ENCODE results near the gene TRAPPC5. TPM values are rescaled to one million over a fixed set of nuclear protein-coding genes. Genes with fewer than 3 reads are reported as not detected.
A peak's percentile ranks its signal among the peaks of the same experiment; 100 is the strongest.

TRAPPC5 gene
- total RNA-seq, 1 donor = 25.5 TPM

GRCh38 chr19:7699003-7699402 lies 18.4 kb downstream of the TRAPPC5 start:
- H3K4me3 ChIP-seq (ENCODE audit: low read length) = peak overlapping the region; percentile 16
- H3K27me3 ChIP-seq (ENCODE audit: insufficient read depth, low read length) = no peaks in the 10 kb centered on the region
- no peaks in the 10 kb centered on the region for H3K9me3 ChIP-seq (ENCODE audit: low read depth, low read length)
- H3K4me1 ChIP-seq (ENCODE audit: insufficient read depth, low read length) = peaks cover 67% of the 10 kb centered on the region

DNA sequence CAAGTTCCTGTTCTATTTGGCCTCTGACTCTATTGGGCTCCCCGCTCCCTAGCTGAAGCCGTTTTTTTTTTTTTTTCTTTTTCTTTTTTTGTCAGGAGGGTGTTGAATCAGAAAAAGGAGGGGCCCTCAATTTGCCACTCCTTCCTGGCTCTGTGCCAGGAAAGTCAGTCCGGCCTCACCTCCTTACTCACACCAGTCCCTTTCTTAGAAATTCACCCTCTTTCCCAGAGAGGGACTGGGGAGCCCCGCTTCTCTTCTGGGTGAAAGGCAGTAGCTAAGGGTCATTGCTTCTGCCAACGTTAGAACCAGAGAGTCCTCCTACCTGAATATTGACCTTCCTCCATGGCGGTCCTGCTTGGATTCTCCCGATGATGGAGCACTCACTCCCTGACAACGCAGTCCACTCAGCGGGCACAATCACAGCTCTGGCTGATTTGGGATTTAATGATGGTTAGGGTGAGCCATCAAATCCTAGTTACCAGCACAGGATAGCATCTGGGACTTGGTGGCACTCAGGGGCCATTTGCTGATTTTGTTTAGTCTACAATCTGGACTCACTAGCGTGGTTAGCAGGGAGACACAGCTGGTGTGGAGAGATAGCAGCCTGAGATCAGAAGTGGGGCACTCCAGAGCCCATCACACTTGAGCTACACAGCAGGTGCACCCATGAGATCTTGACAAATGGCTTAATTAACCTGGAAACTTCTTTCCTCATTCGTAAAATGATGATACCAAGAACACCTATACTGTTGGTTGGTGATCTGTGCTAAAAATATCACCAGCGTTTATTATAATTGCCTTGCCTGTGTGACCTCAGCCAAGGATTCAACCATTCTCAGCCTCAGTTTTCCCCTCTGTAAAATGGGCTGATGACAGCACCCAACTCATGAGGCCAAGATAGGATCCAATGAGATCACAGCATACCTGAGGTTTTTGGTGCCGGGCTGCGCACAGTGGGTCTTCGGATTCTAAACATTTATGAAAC lies 19.1 kb downstream of the TRAPPC5 start:
- Histone ChIP-seq H3K4me1 (ENCODE audit: insufficient read depth, low read length) (peaks cover 67% of the 10 kb centered on the region), H3K9me3 (ENCODE audit: low read depth, low read length) (no peaks in the 10 kb centered on the region), H3K27me3 (ENCODE audit: insufficient read depth, low read length) (no peaks in the 10 kb centered on the region), H3K4me3 (ENCODE audit: low read length) (no peak overlapping the region)

DNA sequence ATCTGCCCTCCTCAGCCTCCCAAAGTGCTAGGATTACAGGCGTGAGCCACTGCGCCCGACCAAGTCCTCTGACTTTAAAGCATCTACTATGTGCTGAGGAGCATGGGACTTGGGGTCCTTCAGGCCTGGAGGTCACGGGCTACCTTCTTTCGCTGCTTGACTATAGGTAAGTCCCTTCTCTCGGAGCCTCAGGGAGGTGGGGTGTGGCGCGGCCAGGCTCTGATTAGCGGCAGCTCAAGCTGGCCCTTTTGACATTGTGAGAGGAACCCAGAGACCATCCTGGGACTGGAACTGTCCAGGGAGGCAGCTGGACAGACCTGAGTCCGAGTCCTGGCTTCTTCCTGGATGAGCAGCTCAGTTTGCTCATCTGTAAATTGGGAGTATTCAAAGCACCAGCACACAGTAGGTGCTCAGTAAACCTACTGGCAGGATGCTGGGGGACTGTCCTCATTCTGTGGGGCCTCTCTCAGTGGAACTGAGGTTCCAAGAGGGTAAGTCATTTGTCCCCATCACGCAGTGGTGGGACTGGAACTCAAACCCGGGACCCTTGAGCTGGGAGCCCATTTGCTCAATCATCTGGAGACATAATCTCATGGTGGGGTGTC lies 20.5 kb downstream of the TRAPPC5 start:
- H3K9me3 ChIP-seq (ENCODE audit: low read depth, low read length) = no peaks in the 10 kb centered on the region
- no peaks in the 10 kb centered on the region for H3K27me3 ChIP-seq (ENCODE audit: insufficient read depth, low read length)
- H3K4me3 ChIP-seq (ENCODE audit: low read length) = peak overlapping the region; percentile 12
- H3K4me1 ChIP-seq (ENCODE audit: insufficient read depth, low read length) = peaks cover 75% of the 10 kb centered on the region

DNA sequence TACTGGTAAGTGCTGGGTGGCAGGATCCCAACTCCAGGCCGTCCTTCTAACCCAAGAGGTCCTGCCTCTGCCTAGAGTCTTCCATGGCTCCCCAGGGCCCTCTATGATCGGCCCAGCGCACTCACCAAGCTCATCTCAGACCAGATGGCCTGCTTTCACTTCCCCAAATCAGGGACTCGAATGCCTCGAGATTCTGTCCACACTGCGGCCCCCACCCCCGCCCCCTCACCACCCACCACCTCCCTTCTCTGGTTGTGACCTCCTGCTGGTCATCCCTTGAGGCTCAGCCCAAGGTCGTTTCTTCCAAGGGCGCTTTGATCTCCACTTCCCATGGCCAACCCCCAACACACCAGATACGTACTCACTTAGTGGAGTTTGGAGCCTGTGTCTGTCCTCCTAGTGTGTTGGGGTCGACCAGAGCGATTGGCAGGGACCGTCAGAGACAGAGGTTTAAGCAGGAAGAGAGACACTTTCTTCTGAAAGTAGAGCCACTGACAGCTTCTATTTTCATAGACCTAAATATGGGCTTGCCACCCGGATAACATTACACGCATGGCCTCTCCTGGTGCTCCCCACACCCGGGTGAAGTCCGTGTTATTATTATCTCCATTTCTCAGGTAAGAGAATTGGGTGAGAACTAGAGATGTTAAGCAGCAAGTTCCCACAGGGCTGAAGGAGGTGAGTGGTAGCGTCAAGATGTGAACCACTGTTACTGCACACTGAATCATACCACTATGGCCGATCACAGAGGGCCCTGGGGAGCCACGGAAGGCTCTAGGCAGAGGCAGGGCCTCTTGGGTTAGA lies 21.2 kb downstream of the TRAPPC5 start, which contains the start of gene FCER2:
TSS of gene FCER2 (minus strand) at position 478 of the 804 bp plus-strand sequence. CDS start 2,371 bp downstream, outside the sequence.
- peak within 1 kb of the TSS; percentile 12 for H3K4me3 ChIP-seq (ENCODE audit: low read length)
- H3K4me1 ChIP-seq (ENCODE audit: insufficient read depth, low read length) = peaks cover 82% of the 10 kb centered on the region
- no peaks in the 10 kb centered on the region for H3K9me3 ChIP-seq (ENCODE audit: low read depth, low read length)
- H3K27me3 ChIP-seq (ENCODE audit: insufficient read depth, low read length) = no peaks in the 10 kb centered on the region

DNA sequence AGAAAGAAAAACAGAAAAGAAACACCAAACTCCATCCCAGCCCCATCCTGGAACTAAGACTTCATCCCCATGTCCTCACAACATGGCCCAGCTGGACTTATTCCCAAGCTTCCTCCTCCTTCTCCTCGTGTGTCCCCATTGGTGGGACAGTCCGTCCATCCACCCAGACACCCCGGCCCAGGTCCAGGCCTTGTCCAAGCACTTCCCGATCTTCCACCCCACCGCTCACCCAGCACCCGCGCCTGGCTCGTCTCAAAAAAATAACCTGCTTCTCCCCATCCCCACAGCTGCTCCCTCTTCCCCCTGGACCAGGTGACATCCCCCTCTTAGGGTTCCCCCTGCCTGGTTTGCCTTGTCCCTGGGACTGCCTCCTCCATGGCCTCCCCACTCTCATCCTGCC lies 22.7 kb downstream of the TRAPPC5 start:
- Histone ChIP-seq H3K4me1 (ENCODE audit: insufficient read depth, low read length) (peaks cover 88% of the 10 kb centered on the region), H3K27me3 (ENCODE audit: insufficient read depth, low read length) (no peaks in the 10 kb centered on the region), H3K9me3 (ENCODE audit: low read depth, low read length) (no peaks in the 10 kb centered on the region), H3K4me3 (ENCODE audit: low read length) (no peak overlapping the region)

GRCh38 chr19:7704280-7705060 lies 23.8 kb downstream of the TRAPPC5 start:
- Histone ChIP-seq H3K9me3 (ENCODE audit: low read depth, low read length) (no peaks in the 10 kb centered on the region), H3K4me1 (ENCODE audit: insufficient read depth, low read length) (peaks cover 87% of the 10 kb centered on the region), H3K27me3 (ENCODE audit: insufficient read depth, low read length) (no peaks in the 10 kb centered on the region), H3K4me3 (ENCODE audit: low read length) (no peak overlapping the region)

GRCh38 chr19:7705387-7706187 lies 25.0 kb downstream of the TRAPPC5 start:
- peaks cover 92% of the 10 kb centered on the region for H3K4me1 ChIP-seq (ENCODE audit: insufficient read depth, low read length)
- H3K4me3 ChIP-seq (ENCODE audit: low read length) = no peak overlapping the region
- no peaks in the 10 kb centered on the region for H3K9me3 ChIP-seq (ENCODE audit: low read depth, low read length)
- no peaks in the 10 kb centered on the region for H3K27me3 ChIP-seq (ENCODE audit: insufficient read depth, low read length)

- Histone ChIP-seq H3K27me3 (ENCODE audit: insufficient read depth, low read length) (no peaks in the 10 kb centered on the region), H3K9me3 (ENCODE audit: low read depth, low read length) (no peaks in the 10 kb centered on the region), H3K4me3 (ENCODE audit: low read length) (no peak overlapping the region), H3K4me1 (ENCODE audit: insufficient read depth, low read length) (peaks cover 92% of the 10 kb centered on the region)
Measured at GRCh38 chr19:7706188-7706954, 25.7 kb downstream of the TRAPPC5 start.

DNA sequence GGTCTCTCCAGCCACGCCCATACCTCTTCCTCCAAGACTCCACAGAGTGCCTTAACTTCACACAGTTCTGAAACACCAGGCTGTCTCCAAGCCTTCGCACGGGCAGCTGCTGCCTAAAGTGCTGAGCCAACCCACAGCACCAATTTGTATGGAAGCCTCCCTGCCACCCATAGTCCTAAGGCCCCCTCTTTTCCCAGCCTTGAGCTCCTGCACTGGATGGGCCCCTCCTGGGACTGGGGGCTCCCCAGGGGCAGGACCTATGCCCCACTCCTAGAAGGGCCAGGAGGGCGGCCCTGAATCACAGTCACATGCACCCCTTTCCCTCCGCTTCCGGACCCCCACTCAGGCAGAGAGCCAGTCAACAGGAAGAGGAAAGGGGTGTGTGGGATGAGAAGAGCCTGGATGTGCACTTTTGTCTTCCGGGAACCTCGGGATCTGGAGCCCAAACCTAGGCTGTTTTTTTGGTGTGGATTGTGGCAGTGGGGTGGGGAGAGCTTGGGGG lies 26.4 kb downstream of the TRAPPC5 start:
- peaks cover 87% of the 10 kb centered on the region for H3K4me1 ChIP-seq (ENCODE audit: insufficient read depth, low read length)

DNA sequence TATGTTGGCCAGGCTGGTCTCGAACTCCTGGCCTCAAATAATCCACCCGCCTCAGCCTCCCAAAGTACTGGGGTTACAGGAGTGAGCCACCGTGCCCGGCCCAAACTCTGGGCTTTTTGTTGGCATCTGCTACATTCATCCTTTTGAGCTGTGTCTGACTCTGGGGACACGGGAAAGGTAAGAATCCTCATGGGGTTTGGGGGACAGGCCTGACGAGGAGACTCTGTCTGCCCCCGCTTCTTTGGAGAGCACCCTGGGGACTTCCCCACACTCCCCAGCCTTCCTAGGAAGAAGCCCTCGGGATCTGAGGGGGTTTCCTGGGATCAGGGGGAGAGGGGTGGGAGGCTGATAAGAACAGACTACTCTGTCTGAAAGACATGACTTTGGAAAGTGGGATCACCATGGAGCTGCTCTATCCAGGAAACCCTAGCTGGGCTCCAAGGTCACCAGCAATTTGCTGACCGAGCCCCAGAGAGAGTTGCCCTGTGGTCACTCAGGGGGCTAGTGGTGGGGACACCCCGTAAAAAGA lies 29.4 kb downstream of the TRAPPC5 start:
- H3K4me1 ChIP-seq (ENCODE audit: insufficient read depth, low read length) = peaks cover 80% of the 10 kb centered on the region
- H3K9me3 ChIP-seq (ENCODE audit: low read depth, low read length) = no peaks in the 10 kb centered on the region
- H3K4me3 ChIP-seq (ENCODE audit: low read length) = no peak overlapping the region
- H3K27me3 ChIP-seq (ENCODE audit: insufficient read depth, low read length) = no peaks in the 10 kb centered on the region

More for the DNA sequence above, 26.4 kb downstream of the TRAPPC5 start:
- H3K4me3 ChIP-seq (ENCODE audit: low read length) = no peak overlapping the region
- no peaks in the 10 kb centered on the region for H3K9me3 ChIP-seq (ENCODE audit: low read depth, low read length)
- H3K27me3 ChIP-seq (ENCODE audit: insufficient read depth, low read length) = no peaks in the 10 kb centered on the region

DNA sequence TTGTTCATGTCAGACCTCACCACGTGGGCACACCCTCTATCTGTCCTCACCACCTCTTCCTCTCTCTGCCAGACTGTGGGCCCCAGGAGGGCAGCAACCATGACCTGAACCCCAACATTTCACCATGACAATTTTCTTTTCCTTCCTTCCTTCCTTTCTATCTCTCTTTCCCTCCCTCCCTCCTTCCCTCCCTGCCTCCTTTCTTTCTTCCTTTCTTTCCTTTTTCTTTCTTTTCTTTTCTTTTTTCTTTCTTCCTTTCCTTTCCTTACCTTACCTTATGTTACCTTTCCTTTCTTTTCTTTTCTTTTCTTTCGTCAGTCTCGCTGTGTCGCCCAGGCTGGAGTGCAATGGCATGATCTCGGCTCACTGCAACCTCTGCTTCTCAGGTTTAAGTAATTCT lies 30.0 kb downstream of the TRAPPC5 start:
- Histone ChIP-seq H3K4me3 (ENCODE audit: low read length) (no peak overlapping the region), H3K9me3 (ENCODE audit: low read depth, low read length) (no peaks in the 10 kb centered on the region), H3K4me1 (ENCODE audit: insufficient read depth, low read length) (peaks cover 80% of the 10 kb centered on the region), H3K27me3 (ENCODE audit: insufficient read depth, low read length) (no peaks in the 10 kb centered on the region)

DNA sequence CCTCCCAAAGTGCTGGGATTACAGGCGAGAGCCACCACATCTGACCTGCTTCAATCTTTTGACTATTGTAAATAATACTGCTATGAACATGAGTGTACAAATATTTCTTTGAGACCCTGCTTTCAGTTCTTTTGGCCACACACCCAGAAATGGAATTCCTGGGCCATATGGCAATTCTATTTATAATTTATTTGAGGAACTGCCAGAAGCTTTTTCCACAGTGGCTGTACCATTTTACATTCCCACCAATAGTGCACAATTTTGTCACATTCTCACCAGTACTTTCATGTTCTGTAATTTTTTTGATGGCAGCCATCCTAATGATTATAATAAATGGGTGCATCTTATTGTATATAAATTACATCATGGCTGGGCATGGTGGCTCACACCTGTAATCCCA lies 35.0 kb downstream of the TRAPPC5 start:
- Histone ChIP-seq H3K27me3 (ENCODE audit: insufficient read depth, low read length) (no peaks in the 10 kb centered on the region), H3K4me1 (ENCODE audit: insufficient read depth, low read length) (peaks cover 47% of the 10 kb centered on the region), H3K9me3 (ENCODE audit: low read depth, low read length) (no peaks in the 10 kb centered on the region), H3K4me3 (ENCODE audit: low read length) (no peak overlapping the region)

DNA sequence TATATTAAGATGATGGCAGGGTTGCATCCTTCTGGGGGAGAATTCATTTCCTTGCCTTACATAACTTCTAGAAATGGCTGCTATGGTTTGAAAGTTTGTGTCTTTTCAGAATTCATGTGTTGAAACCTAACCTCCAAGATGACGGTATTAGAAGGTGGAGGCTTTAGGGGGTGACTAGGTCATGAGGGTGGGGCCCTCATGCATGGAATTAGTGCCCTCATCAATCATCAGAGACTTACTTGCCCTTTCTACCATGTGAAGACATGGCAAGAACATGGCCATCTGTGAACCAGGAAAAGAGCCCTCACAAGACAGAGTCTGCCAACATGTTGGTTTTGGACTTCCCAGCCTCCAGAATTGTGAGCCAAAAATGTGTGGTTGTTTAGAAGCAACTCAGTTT lies 36.1 kb downstream of the TRAPPC5 start:
- H3K9me3 ChIP-seq (ENCODE audit: low read depth, low read length) = no peaks in the 10 kb centered on the region
- H3K4me1 ChIP-seq (ENCODE audit: insufficient read depth, low read length) = peaks cover 45% of the 10 kb centered on the region
- H3K27me3 ChIP-seq (ENCODE audit: insufficient read depth, low read length) = no peaks in the 10 kb centered on the region
- no peak overlapping the region for H3K4me3 ChIP-seq (ENCODE audit: low read length)
